Stimulated activated CD4-positive, alpha-beta T cell treated with anti-CD3 and anti-CD28 coated beads, Interleukin-4, amount 100 ng/mL, for 4 hours (primary cell): ENCODE results near the gene CARS2.
"Not testable (repeated sequence)": the region's sequence is repeated elsewhere in the genome, so short reads cannot be mapped to it uniquely, and the experiment has no call there.

Experiments
- DNase-seq, 2 experiments: peaks; one replicate each; pipeline ENCODE4 v3.0.0-alpha.2; 2020

CARS2 gene

GRCh38 chr13:110681868-110682550 lies 23.9 kb downstream of the CARS2 start:
- DNase-seq: no peak

GRCh38 chr13:110680852-110681251 lies 25.1 kb downstream of the CARS2 start:
- DNase-seq: no peak

GRCh38 chr13:110677731-110678545 lies 28.0 kb downstream of the CARS2 start:
- no peak for DNase-seq

DNA sequence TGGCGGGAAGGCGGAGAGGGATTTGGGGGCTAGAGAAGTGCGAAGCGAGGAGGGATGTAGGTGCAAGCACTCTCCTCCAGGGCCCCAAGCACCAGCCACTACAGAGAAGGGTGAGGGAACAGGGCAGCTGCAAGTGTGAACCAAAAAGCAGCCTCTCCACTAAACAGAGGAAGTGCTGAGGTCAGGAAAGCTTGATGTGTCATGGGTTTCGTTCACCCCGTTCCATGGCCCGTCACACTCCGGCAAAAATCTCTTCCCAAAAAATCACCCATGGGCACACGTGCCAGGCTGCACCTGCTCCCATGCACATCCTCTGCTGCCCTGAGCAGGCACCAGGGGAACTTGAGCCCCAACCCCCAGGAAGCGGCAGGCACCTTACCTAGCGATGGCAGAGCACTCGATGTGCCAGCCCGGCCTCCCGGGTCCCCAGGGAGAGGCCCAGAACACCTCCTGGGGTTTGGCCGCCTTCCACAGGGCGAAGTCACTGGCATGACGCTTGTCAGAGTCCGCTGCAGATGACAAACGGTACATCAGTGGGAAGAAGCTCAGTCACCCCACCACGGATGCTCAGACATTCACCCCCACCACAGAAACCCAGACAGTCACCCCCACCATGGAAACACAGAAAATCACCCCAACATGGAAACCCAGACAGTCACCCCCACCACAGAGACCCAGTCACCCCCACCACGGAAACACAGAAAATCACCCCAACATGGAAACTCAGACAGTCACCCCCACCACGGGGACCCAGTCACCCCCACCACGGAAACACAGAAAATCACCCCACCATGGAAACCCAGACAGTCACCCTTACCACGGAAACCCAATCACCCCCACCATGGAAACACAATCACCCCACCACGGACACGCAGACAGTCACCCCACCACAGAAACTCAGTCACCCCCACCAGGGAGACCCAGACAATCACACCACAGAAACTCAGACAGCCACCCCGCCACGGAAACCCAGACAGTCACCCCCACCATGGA lies 29.0 kb downstream of the CARS2 start:
- peak in 1 of 2 experiments; percentile 27 for DNase-seq

DNA sequence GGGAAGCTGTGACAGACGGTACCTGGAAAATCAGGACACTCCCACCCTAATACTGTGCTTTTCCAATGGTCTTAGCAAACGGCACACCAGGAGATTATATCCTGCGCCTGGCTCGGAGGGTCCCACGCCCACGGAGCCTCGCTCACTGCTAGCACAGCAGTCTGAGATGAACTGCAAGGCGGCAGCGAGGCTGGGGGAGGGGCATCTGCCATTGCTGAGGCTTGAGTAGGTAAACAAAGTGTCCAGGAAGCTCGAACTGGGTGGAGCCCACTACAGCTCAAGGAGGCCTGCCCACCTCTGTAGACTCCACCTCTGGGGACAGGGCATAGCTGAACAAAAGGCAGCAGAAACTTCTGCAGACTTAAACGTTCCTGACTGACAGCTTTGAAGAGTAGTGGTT lies 36.1 kb downstream of the CARS2 start:
- DNase-seq: not testable (repeated sequence)

DNA sequence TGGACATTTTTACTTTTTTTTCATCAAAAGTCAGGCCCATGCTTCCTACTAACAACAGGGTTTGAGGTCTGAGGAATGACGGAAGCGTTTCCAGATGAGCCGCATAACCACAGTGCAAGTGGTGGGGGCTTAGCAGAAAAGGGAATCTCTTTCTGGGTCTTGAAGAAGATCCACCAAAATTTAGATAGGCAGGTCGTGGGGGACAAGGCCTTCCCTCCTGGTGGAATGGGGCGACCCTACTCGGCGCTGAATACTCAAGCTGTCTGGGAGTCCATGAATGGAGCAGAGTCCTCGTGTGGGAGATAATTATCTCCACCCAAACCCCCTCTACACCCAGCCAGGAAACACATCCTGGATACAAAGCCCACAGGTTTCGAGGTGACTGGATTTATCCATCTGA lies 36.9 kb downstream of the CARS2 start:
- no peak for DNase-seq

GRCh38 chr13:110666255-110666533 lies 39.7 kb downstream of the CARS2 start:
- DNase-seq: no peak

DNA sequence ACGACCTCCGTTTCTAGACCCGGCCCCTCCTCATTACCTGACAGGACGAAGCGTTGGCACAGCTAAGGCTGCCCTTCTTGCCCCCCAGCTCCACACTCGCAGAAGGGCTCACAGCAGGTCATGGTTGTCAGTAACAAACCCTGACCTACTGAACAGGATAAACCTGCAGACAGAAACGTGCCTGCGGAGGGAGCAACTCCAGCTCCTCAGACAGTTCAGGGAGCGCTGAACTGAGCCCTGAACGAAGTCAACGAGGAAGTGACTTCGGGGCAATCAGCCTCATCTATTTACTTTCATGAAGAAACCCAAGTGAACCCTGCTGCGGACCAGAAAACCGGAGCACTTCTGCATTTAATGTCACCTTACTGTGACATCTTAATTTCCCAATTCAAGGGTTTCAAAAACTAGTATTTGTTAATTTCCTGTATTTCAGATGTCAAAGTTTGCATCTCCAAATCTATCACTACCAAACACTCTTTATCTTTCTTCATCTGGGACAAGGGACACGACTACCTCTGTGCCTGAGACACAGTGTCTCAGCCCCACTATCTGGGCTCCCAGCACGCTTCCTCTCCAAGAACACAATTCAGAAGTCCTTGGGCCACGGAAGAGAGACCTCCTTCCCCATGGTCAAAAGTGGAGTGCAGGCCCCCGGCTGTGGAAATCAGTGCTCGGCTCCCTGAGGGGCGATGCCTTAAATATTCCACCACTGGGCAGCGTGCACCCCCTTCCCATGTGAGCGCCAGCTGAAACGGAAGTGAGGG lies 40.2 kb downstream of the CARS2 start:
- DNase-seq: no peak

DNA sequence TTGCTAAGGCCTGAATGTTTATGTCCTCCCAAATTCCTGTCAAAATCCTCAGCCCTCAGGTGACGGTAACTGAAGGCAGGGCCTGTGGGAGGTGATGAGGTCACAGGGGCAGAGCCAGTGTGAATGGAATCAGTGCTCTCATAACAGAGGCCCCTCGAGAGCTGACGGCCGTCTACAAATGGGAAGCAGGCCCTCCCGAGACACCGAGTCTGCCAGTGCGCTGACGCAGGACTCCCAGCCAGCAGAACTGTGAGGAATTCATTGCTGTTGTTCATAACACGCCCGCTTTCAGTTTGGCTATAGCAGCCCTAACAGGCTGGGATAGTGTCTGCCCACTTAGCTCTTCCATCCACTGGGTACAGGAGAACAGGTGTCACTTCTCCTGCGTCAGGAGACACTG lies 41.2 kb downstream of the CARS2 start:
- DNase-seq: no peak

DNA sequence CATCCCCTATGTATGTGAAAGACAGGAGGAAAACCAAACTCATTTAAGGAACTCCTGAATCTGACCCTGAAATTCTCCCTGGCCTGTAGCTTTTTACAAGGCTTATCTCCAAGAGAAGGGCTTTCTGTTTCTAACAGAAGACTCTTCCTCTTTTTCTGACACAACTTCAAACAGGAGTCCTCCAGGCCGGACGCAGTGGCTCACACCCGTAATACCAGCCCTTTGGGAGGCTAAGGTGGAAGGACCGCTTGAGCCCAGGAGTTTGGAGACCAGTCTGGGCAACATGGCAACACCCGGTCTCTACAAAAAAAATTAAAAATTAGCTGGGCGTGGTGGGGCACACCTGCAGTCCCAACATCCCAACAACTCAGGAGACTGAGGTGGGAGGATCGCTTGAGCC lies 41.9 kb downstream of the CARS2 start:
- DNase-seq: no peak

- DNase-seq: no peak
These were observed 42.4 kb downstream of the CARS2 start for GRCh38 chr13:110663491-110663890.

DNA sequence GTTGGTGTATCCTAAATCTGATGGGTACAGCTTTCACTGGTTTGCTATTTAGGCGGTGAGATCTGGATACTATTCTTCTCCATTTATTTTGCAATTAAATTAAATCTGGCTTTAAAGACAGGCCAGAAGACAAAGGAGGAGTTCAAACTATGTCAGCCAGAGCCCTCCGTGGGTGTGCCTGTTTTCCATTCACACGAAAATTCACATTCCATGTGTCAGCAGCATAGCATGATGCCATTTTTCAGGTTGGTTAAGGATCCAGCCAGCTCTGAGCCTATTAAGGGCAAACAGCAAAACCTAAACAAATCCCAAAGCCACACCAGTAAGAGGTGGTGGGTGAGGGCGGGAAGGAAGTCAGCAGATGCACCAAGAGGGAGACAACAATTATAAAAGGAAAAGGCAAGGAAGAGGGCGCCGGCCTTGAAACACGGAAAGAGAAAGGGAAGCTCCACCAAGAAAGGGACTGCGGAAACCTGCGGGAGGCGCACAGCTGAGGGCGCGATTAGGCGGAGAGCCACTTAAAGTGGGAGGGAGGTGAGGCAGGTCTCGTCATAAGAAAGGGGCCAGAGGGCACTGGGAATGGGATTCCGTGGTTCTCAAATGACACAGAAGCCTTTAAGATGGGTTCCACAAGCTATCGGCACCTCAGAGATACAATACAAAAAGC lies 43.0 kb downstream of the CARS2 start:
- DNase-seq: no peak

DNA sequence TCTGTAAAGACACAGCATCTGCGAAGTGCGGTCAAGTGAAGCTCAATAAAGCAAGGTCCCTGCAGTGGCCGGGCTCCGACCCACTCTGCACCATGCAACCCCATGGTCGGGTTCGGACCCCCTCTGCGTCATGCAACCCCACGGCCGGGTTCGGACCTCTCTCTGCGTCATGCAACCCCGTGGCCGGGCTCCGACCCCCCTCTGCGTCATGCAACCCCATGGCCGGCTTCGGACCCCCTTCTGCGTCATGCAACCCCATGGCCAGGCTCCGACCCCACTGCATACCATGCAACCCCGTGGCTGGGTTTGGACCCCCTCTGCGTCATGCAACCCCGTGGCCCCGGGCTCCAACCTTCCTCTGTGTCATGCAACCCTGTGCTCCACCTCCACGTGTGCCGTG lies 43.8 kb downstream of the CARS2 start:
- DNase-seq: no peak

GRCh38 chr13:110661256-110661655 lies 44.7 kb downstream of the CARS2 start:
- DNase-seq: no peak

GRCh38 chr13:110658218-110658911 lies 47.6 kb downstream of the CARS2 start:
- not testable (repeated sequence) for DNase-seq

- DNase-seq: no peak
These were observed 48.7 kb downstream of the CARS2 start for GRCh38 chr13:110657196-110657595.

- no peak for DNase-seq
These were observed 52.1 kb downstream of the CARS2 start for GRCh38 chr13:110653851-110654250.

- no peak for DNase-seq
These were observed 52.6 kb downstream of the CARS2 start for GRCh38 chr13:110653271-110653670.

- DNase-seq: no peak
These were observed 53.2 kb downstream of the CARS2 start for GRCh38 chr13:110652764-110653163.

DNA sequence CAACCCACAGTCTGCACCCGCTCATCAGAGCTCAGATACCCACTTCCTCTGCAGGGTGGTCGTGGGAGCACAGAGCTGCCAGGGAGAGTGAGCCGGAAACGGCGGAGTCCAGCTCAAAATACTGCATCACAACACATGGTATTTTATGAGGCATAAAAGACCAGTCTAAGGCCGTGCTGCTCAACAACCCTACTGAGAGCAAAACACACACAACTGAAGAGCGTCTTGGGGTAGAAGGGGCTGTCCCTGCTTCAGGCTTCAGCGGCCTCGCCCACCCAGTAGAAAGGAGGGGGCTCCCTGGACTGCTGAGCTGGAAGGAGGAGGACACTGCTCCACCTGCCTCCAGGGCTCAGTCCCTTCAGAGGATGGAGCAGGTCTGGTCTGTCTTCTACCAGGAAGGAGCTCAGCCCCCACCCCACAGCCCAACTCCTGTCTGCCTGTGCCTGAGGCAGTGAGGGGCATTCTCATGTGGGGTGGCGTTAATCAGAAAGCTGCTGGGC lies 53.6 kb downstream of the CARS2 start:
- DNase-seq: no peak

GRCh38 chr13:110651726-110652230 lies 54.1 kb downstream of the CARS2 start:
- no peak for DNase-seq
